IPS-11a (cell line): ENCODE results near the gene MAGI3.
"Not testable (repeated sequence)": the region's sequence is repeated elsewhere in the genome, so short reads cannot be mapped to it uniquely, and the experiment has no call there.

Experiments used
- H3K4me3 ChIP-seq: one replicate; pipeline ENCODE4 v1.5.1; 2013; ENCODE audit warnings: low read depth, low read length, control low read depth

MAGI3 gene

GRCh38 chr1:113684153-113684541, 293.8 kb downstream of the MAGI3 start:
- H3K4me3 ChIP-seq, result no peak overlapping the region

- no peak overlapping the region for H3K4me3 ChIP-seq
Measured at GRCh38 chr1:113686891-113687618, 296.7 kb downstream of the MAGI3 start.

- H3K4me3 ChIP-seq, result no peak overlapping the region
Measured at GRCh38 chr1:113691184-113691583, 300.9 kb downstream of the MAGI3 start.

- no peak overlapping the region for H3K4me3 ChIP-seq
Measured at GRCh38 chr1:113692342-113692741, 302.0 kb downstream of the MAGI3 start.

GRCh38 chr1:113692824-113693431, 302.6 kb downstream of the MAGI3 start:
- H3K4me3 ChIP-seq, result no peak overlapping the region

GRCh38 chr1:113694910-113695309, 304.6 kb downstream of the MAGI3 start:
- no peak overlapping the region for H3K4me3 ChIP-seq

GRCh38 chr1:113701429-113701828, 311.1 kb downstream of the MAGI3 start:
- no peak overlapping the region for H3K4me3 ChIP-seq

GRCh38 chr1:113714606-113715269, 324.4 kb downstream of the MAGI3 start:
- no peak overlapping the region for H3K4me3 ChIP-seq

GRCh38 chr1:113717506-113717905, 327.2 kb downstream of the MAGI3 start:
- H3K4me3 ChIP-seq, result not testable (repeated sequence)

- not testable (repeated sequence) for H3K4me3 ChIP-seq
Measured at GRCh38 chr1:113718621-113719020, 328.3 kb downstream of the MAGI3 start.

- H3K4me3 ChIP-seq, result no peak overlapping the region
Measured at GRCh38 chr1:113721010-113721409, 330.7 kb downstream of the MAGI3 start.

- no peak overlapping the region for H3K4me3 ChIP-seq
Measured at GRCh38 chr1:113732802-113733201, 342.5 kb downstream of the MAGI3 start.

GRCh38 chr1:113734357-113735055, 344.2 kb downstream of the MAGI3 start:
- H3K4me3 ChIP-seq, result no peak overlapping the region
